MM.1S (cell line): ENCODE results near the gene PARD3.
"Not testable (repeated sequence)": the region's sequence is repeated elsewhere in the genome, so short reads cannot be mapped to it uniquely, and the experiment has no call there.

Experiments
- DNase-seq: peaks from one replicate; pipeline ENCODE4 v3.0.0-alpha.2; 2015
- H2AFZ ChIP-seq: fragments of 300-600 bp; sonication (generic); 2 replicates; pipeline ENCODE4 v1.6.0; 2016; ENCODE audit warnings: antibody characterized with exemption, low read length
- H3F3A ChIP-seq: fragments of 300-600 bp; sonication (generic); 2 replicates; pipeline ENCODE4 v1.6.1; 2016; ENCODE audit warnings: mild to moderate bottlenecking, antibody characterized with exemption, low read length, moderate library complexity, mixed read lengths; ENCODE audit not compliant: insufficient read depth
- H3K27ac ChIP-seq: fragments of 300-600 bp; sonication (generic); 2 replicates; pipeline ENCODE4 v1.5.1; 2016; ENCODE audit warnings: mild to moderate bottlenecking, low read length
- H3K27me3 ChIP-seq: fragments of 300-600 bp; sonication (generic); replicated peaks from 2 replicates; pipeline ENCODE4 v1.6.0; 2016; ENCODE audit warnings: low read length; ENCODE audit not compliant: insufficient read depth
- H3K36me3 ChIP-seq: fragments of 300-600 bp; sonication (generic); replicated peaks from 2 replicates; pipeline ENCODE4 v1.6.1; 2016; ENCODE audit warnings: mild to moderate bottlenecking, low read length, mixed read lengths; ENCODE audit not compliant: insufficient read depth
- H3K4me1 ChIP-seq: fragments of 300-600 bp; sonication (generic); 2 replicates; pipeline ENCODE4 v1.6.1; 2016; ENCODE audit warnings: low read length, mixed read lengths
- H3K4me2 ChIP-seq: fragments of 300-600 bp; sonication (generic); 2 replicates; pipeline ENCODE4 v1.6.0; 2016; ENCODE audit warnings: low read depth, low read length
- H3K4me3 ChIP-seq: fragments of 300-600 bp; sonication (generic); 2 replicates; pipeline ENCODE4 v1.5.1; 2016; ENCODE audit warnings: low read length, mixed read lengths
- H3K79me2 ChIP-seq: fragments of 300-600 bp; sonication (generic); 2 replicates; pipeline ENCODE4 v1.6.1; 2016; ENCODE audit warnings: mixed run types, low read length, mixed read lengths
- H3K9ac ChIP-seq: fragments of 300-600 bp; sonication (generic); 2 replicates; pipeline ENCODE4 v1.6.1; 2016; ENCODE audit warnings: low read length, mixed read lengths
- H3K9me2 ChIP-seq: fragments of 300-600 bp; sonication (generic); replicated peaks from 2 replicates; pipeline ENCODE4 v1.6.1; 2016; ENCODE audit warnings: mild to moderate bottlenecking, low read length, mixed read lengths; ENCODE audit not compliant: insufficient read depth
- H3K9me3 ChIP-seq: fragments of 300-600 bp; sonication (generic); replicated peaks from 2 replicates; pipeline ENCODE4 v1.6.1; 2016; ENCODE audit warnings: mild to moderate bottlenecking, low read length, mixed read lengths; ENCODE audit not compliant: insufficient read depth
- H4K20me1 ChIP-seq: fragments of 300-600 bp; sonication (generic); 2 replicates; pipeline ENCODE4 v1.6.1; 2016; ENCODE audit warnings: mild to moderate bottlenecking, low read length, moderate library complexity, mixed read lengths; ENCODE audit not compliant: insufficient read depth
- EZH2 ChIP-seq: fragments of 300-600 bp; sonication (generic); optimal IDR thresholded peaks from 2 replicates; pipeline ENCODE3; 2017; ENCODE audit warnings: low read depth, mild to moderate bottlenecking, antibody characterized with exemption, low read length, mixed read lengths
- EZH2phosphoT487 ChIP-seq: fragments of 300-600 bp; sonication (generic); IDR thresholded peaks from 2 replicates; pipeline ENCODE4 v1.6.1; 2018; ENCODE audit warnings: antibody characterized with exemption, low read length
- TF ChIP-seq, protein P1 (sequence below): fragments of 300-600 bp; sonication (generic); IDR thresholded peaks from 2 replicates; pipeline ENCODE4 v1.5.1; 2016; ENCODE audit warnings: antibody characterized with exemption, low read length, mixed read lengths

The PARD3 gene

DNA sequence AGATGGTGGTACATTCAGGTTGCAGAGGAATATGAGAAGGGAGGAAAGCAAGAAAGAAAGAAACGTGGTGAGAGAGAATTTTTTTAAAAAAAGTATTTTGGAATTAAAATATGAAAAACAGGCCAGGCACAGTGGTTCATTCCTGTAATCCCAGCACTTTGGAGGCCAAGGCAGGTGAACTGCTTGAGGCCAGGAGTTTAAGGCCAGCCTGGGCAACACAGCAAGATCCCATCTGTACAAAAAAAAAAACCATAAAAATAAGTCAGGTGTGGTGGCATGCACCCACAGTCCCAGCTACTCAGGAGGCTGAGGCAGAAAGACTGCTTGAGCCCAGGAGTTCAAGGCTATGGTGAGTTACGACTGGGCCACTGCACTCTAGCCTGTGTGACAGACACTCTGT lies 112.1 kb downstream of the PARD3 start:
- peaks cover 94% of the 10 kb centered on the region for H3K79me2 ChIP-seq
- no peak for DNase-seq
- no peak overlapping the region for H3K9ac ChIP-seq
- peaks cover 10% of the 10 kb centered on the region for H3K27me3 ChIP-seq
- H4K20me1 ChIP-seq = peaks cover 23% of the 10 kb centered on the region
- no peak overlapping the region for H3K4me3 ChIP-seq
- peaks cover 12% of the 10 kb centered on the region for H3F3A ChIP-seq
- H2AFZ ChIP-seq = no peak overlapping the region
- no peaks in the 10 kb centered on the region for H3K36me3 ChIP-seq
- no peaks in the 10 kb centered on the region for H3K9me2 ChIP-seq
- no peak overlapping the region for H3K4me2 ChIP-seq
- TF ChIP-seq EZH2phosphoT487 = no peak
- no peak for TF ChIP-seq EZH2
- TF ChIP-seq, protein P1, sequence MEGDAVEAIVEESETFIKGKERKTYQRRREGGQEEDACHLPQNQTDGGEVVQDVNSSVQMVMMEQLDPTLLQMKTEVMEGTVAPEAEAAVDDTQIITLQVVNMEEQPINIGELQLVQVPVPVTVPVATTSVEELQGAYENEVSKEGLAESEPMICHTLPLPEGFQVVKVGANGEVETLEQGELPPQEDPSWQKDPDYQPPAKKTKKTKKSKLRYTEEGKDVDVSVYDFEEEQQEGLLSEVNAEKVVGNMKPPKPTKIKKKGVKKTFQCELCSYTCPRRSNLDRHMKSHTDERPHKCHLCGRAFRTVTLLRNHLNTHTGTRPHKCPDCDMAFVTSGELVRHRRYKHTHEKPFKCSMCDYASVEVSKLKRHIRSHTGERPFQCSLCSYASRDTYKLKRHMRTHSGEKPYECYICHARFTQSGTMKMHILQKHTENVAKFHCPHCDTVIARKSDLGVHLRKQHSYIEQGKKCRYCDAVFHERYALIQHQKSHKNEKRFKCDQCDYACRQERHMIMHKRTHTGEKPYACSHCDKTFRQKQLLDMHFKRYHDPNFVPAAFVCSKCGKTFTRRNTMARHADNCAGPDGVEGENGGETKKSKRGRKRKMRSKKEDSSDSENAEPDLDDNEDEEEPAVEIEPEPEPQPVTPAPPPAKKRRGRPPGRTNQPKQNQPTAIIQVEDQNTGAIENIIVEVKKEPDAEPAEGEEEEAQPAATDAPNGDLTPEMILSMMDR = no peak
- peaks cover 37% of the 10 kb centered on the region for H3K4me1 ChIP-seq
- H3K9me3 ChIP-seq = no peaks in the 10 kb centered on the region
- H3K27ac ChIP-seq = no peak overlapping the region

DNA sequence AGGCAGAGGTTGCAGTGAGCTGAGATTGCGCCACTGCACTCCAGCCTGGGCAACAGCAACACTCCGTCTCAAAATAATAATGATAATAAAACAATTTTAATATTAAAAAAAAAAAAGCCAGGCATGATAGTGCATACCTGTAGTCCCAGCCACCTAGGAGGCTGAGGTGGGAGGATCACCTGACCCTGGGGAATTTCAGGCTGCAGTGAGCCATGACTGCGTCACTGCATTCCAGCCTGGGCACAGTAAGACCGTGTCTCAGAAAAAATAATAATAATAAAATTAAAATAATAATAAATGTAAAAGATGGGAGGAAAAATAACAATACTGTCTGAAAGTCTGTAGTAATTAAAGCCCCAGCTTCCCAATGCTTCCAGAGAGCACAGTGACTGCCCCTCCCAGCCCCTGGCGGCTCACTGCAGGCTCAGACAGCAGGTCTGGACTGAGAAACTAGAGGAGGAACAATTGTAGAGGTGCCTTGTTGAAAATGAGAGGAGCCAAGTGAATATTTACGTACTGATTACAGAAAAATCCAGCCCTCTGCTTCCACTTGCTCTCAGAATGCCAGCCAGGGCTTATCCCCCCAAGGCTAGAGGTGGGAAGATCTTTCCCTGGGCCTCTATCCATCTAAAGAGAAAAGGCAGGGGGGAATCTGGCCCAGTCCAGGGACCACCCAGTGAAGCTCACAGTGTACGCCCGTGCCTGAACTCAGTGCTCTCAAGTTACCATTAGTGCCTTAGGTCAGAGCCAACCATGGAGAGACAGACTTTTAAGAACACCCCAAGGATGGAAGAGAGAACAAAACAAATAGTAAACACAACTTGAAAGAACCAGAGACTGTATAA lies 112.8 kb downstream of the PARD3 start:
- no peak overlapping the region for H3K9ac ChIP-seq
- peaks cover 9% of the 10 kb centered on the region for H3K27me3 ChIP-seq
- TF ChIP-seq, protein P1 = no peak
- TF ChIP-seq EZH2phosphoT487 (no peak), EZH2 (no peak)
- peaks cover 94% of the 10 kb centered on the region for H3K79me2 ChIP-seq
- H3K36me3 ChIP-seq = no peaks in the 10 kb centered on the region
- no peak overlapping the region for H3K4me2 ChIP-seq
- no peak overlapping the region for H3K27ac ChIP-seq
- peaks cover 37% of the 10 kb centered on the region for H3K4me1 ChIP-seq
- no peaks in the 10 kb centered on the region for H3K9me2 ChIP-seq
- H4K20me1 ChIP-seq = peaks cover 26% of the 10 kb centered on the region
- no peak for DNase-seq
- H3K9me3 ChIP-seq = no peaks in the 10 kb centered on the region
- no peak overlapping the region for H2AFZ ChIP-seq
- H3K4me3 ChIP-seq = no peak overlapping the region
- peaks cover 9% of the 10 kb centered on the region for H3F3A ChIP-seq

DNA sequence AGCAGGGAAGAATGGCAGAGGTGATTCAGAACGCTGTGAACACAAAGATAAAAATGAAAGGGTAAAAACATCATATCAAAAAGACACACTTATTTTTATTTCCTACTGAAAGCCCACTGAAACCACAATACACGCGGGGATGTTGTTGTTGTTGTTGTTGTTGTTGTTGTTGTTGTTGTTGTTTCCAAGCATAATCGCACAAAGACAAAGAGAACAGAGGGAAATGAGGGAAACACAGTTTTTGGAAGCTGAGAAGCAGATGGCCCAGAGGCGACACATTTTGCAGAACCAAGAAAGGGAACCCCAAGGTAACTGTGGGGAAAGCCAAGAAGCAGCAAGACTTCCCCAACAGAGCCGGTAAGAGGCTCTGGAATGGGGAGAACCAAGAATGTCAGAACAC lies 113.9 kb downstream of the PARD3 start:
- Histone ChIP-seq H2AFZ (no peak overlapping the region), H3K36me3 (no peaks in the 10 kb centered on the region), H3K27ac (no peak overlapping the region), H3K9me2 (no peaks in the 10 kb centered on the region), H3K9me3 (no peaks in the 10 kb centered on the region), H3K4me2 (no peak overlapping the region), H4K20me1 (peaks cover 26% of the 10 kb centered on the region), H3K79me2 (peaks cover 94% of the 10 kb centered on the region), H3K9ac (no peak overlapping the region), H3K4me1 (peaks cover 30% of the 10 kb centered on the region), H3K27me3 (peaks cover 9% of the 10 kb centered on the region), H3K4me3 (no peak overlapping the region), H3F3A (peaks cover 5% of the 10 kb centered on the region)
- no peak for DNase-seq
- TF ChIP-seq EZH2 (no peak), EZH2phosphoT487 (no peak)
- TF ChIP-seq, protein P1 = no peak

DNA sequence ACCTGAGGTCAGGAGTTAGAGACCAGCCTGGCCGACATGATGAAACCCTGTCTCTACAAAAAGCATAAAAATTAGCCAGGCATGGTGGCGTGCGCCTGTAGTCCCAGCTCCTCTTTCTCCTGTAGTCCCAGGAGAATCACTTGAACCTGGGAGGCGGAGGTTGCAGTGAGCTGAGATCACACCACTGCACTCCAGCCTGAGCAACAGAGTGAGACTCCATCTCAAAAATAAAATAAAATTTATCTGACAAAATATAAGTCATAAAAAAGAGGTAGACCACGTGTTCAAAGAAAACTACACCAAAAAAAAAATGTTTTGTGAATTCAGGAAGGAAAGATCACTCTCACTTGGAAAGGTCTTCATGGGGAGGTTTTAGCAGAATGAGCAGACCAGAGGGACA lies 114.3 kb downstream of the PARD3 start:
- H2AFZ ChIP-seq, H3K4me2 ChIP-seq, H3K36me3 ChIP-seq, H3K4me3 ChIP-seq, H3K27me3 ChIP-seq, H3K9ac ChIP-seq, H3F3A ChIP-seq, H3K27ac ChIP-seq, H3K9me2 ChIP-seq, DNase-seq, H3K9me3 ChIP-seq: not testable (repeated sequence)
- Histone ChIP-seq H3K79me2 (peaks cover 92% of the 10 kb centered on the region), H3K4me1 (peaks cover 26% of the 10 kb centered on the region), H4K20me1 (peaks cover 26% of the 10 kb centered on the region)
